Fibroblast of lung (primary cell): ENCODE data around the gene ARIH2.

Experiments
- CTCF ChIP-seq, 2 donors: IDR thresholded peaks in 1 of 2; conservative IDR thresholded peaks in 1 of 2; 1 replicate in 1 of 2; 2 replicates in 1 of 2; pipeline ENCODE4 v1.5.1; 2011 to 2012; ENCODE audit warnings: low read length in 2 of 2, control low read depth in 1 of 2, inconsistent platforms in 1 of 2, low read depth in 1 of 2, mild to moderate bottlenecking in 1 of 2
- EZH2 ChIP-seq: IDR thresholded peaks from 2 replicates; pipeline ENCODE4 v1.5.1; 2012; ENCODE audit warnings: low read length, control low read depth, mild to moderate bottlenecking; ENCODE audit errors: missing control alignments

DNA sequence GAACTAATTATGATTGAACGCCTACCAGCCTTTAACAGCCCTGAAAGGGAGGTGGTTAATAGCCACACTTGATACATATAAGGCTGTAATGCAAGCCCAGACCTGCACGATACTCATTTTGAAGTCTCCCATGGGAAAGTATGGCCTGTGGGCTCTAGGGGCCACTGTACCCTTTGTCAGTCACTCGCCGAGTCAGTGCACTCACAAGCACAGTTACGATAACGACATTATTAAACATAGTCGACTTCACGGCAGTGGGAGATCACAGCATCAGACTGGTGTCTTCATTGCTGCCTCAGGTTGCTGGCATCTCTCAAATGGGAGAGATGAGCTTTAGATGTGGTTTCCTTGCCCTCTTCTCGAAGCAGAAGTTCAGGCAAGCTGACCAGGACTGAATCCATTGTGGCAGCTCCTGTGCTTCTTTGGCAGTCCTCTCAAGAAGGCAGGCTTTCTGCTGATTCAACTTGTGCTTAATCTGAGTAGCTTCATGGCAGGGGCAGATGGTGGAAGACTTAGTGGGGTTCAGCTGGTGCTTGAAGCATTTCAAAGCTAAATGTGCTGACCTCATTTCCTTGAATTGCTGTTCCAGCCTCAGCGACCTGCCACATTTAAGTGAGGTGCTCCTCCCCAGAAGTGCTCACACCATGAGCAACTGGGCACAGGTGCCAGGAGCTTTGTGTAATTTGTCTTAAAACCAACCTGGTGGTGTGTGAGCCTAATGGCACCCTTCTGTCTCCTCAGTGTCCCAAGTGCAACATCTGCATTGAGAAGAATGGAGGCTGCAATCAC, 55.6 kb downstream of the ARIH2 start:
- TF ChIP-seq CTCF (conservative IDR thresholded peaks at IDR 0.05 in 1 of 2, IDR thresholded peaks at IDR 0.05 in 1 of 2; ENCODE audit: low read depth in 1 of 2, low read length in 2 of 2) (no peak), EZH2 (no peak)
